CD1c-positive myeloid dendritic cell (primary cell): ENCODE results near the gene DNAJC18.
"Not testable (repeated sequence)": the region's sequence is repeated elsewhere in the genome, so short reads cannot be mapped to it uniquely, and the experiment has no call there.

Source experiments
- DNase-seq: peaks from one replicate; pipeline ENCODE4 v3.0.0-alpha.2; 2016; ENCODE audit errors: extremely low spot score

The DNAJC18 gene

GRCh38 chr5:139388198-139388821 is 51.0 kb downstream of the DNAJC18 start:
- no peak for DNase-seq

- no peak for DNase-seq
Measured at GRCh38 chr5:139387611-139388197, 51.6 kb downstream of the DNAJC18 start.

GRCh38 chr5:139386956-139387355 is 52.4 kb downstream of the DNAJC18 start:
- DNase-seq, result not testable (repeated sequence)

GRCh38 chr5:139386050-139386438 is 53.3 kb downstream of the DNAJC18 start:
- no peak for DNase-seq

GRCh38 chr5:139385061-139386049 is 54.0 kb downstream of the DNAJC18 start:
- no peak for DNase-seq

- DNase-seq, result no peak
Measured at GRCh38 chr5:139384591-139385051, 54.7 kb downstream of the DNAJC18 start.

GRCh38 chr5:139383993-139384590 is 55.2 kb downstream of the DNAJC18 start:
- no peak for DNase-seq

- no peak for DNase-seq
Measured at GRCh38 chr5:139383275-139383992, 55.9 kb downstream of the DNAJC18 start, which contains the start of gene SLC23A1. Gene SLC23A1, minus strand, starts transcription at chr5:139383297. Its CDS starts 44 bp downstream, at chr5:139383253.

GRCh38 chr5:139382807-139383206 is 56.5 kb downstream of the DNAJC18 start:
- no peak for DNase-seq

GRCh38 chr5:139381837-139382761 is 57.2 kb downstream of the DNAJC18 start:
- no peak for DNase-seq

GRCh38 chr5:139379626-139380449 is 59.5 kb downstream of the DNAJC18 start:
- no peak for DNase-seq

- no peak for DNase-seq
Measured at GRCh38 chr5:139378941-139379361, 60.4 kb downstream of the DNAJC18 start.

- no peak for DNase-seq
Measured at GRCh38 chr5:139378101-139378825, 61.1 kb downstream of the DNAJC18 start.

- no peak for DNase-seq
Measured at GRCh38 chr5:139377226-139377625, 62.1 kb downstream of the DNAJC18 start.

- DNase-seq, result no peak
Measured at GRCh38 chr5:139376364-139376763, 63.0 kb downstream of the DNAJC18 start.

GRCh38 chr5:139374909-139375308 is 64.4 kb downstream of the DNAJC18 start:
- no peak for DNase-seq

- DNase-seq, result no peak
Measured at GRCh38 chr5:139371482-139372435, 67.6 kb downstream of the DNAJC18 start.
